Activated naive CD8-positive, alpha-beta T cell treated with anti-CD3 and anti-CD28 coated beads, Interleukin-2, amount 10 ng/mL, durations not matched to agents 7 days and 5 days (primary cell): ENCODE data around the gene PBX2. TPM values are rescaled to one million over a fixed set of nuclear protein-coding genes. Genes with fewer than 3 reads are reported as not detected.
"Not testable (repeated sequence)": the region's sequence is repeated elsewhere in the genome, so short reads cannot be mapped to it uniquely, and the experiment has no call there.

Experiments
- ATAC-seq: fragments of 150-1000 bp; cut with Tn5 transposase; one replicate; pipeline ENCODE4 v1.10.0; 2021; ENCODE audit warnings: low read depth, moderate library complexity
- POLR2A ChIA-PET: fragments of 350-600 bp; sonication (Branson Sonifier 250); formaldehyde crosslinking; loops from one replicate; lab custom pipeline; 2021; ENCODE audit warnings: antibody characterized with exemption; lab: Charles Lee
- DNase-seq: peaks from one replicate; pipeline ENCODE4 v3.0.0; 2021
- H3K27ac Mint-ChIP-seq: one replicate; pipeline ENCODE4 v1.8.0; 2022; ENCODE audit warnings: mild to moderate bottlenecking, mixed read lengths
- H3K27me3 Mint-ChIP-seq: one replicate; pipeline ENCODE4 v1.8.0; 2022; ENCODE audit warnings: mild to moderate bottlenecking, moderate library complexity, mixed read lengths
- H3K36me3 Mint-ChIP-seq: one replicate; pipeline ENCODE4 v1.8.0; 2021; ENCODE audit warnings: mild to moderate bottlenecking, mixed read lengths
- H3K4me1 Mint-ChIP-seq: one replicate; pipeline ENCODE4 v1.8.0; 2021; ENCODE audit warnings: mixed read lengths
- H3K4me3 Mint-ChIP-seq: one replicate; pipeline ENCODE4 v1.8.0; 2022; ENCODE audit warnings: mild to moderate bottlenecking, moderate library complexity, mixed read lengths
- H3K9me3 Mint-ChIP-seq: one replicate; pipeline ENCODE4 v1.8.0; 2021; ENCODE audit warnings: mixed read lengths
- microRNA-seq: library from miRNA; unstranded; fragments of <30 nt; microRNA quantifications from one replicate; pipeline ENCODE4 v1.2.0, GENCODE V29; 2022
- total RNA-seq, 2 experiments: library from RNA; stranded (reverse); gene quantifications; one replicate each; pipeline ENCODE4 v1.2.3, GENCODE V29; 2021

PBX2 gene
- total RNA-seq, 2 experiments from 2014 or later, result 107 to 112 TPM

DNA sequence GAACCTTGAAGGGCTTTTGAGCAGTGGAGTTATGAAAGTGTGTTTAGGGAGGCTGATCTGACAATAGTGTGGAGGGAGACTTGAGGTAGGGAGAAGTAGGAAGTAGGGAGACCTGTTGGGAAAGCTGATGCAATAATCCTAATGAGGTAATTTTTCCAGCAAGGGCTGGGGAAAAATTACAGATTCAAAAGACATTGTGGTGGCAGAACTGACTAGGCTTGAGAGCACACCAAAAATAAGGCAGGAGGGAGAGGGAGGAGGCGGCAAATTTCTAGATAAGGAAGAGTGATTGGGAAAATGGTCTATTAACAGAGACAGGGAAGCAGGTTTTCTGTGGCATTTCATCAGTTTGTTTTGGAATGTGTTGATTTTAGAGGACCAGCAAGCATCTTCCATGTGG is 43.7 kb downstream of the PBX2 start:
- ATAC-seq, result no peak
- no peaks in the 10 kb centered on the region for H3K9me3 Mint-ChIP-seq
- peaks cover 20% of the 10 kb centered on the region for H3K4me1 Mint-ChIP-seq
- no peak for DNase-seq
- H3K27me3 Mint-ChIP-seq, result peaks cover 41% of the 10 kb centered on the region
- H3K27ac Mint-ChIP-seq, result no peak overlapping the region
- H3K36me3 Mint-ChIP-seq, result no peaks in the 10 kb centered on the region
- POLR2A ChIA-PET, result no interaction called here
- H3K4me3 Mint-ChIP-seq, result no peak overlapping the region

DNA sequence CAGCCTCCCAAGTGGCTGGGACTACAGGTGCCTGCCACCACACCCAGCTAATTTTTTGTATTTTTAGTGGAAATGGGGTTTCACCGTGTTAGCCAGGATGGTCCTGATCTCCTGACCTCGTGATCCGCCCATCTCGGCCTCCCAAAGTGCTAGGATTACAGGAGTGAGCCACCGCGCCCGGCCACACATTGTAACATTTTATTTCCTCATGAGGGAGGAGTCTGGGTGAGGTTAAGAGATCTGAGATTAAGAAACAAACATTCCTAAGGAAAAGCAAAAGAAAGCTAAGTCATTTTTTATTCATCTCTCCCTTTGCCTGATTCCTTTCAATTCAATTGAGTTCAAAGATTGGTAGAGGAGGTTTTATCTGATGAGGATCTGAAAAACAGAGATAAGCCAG is 45.8 kb downstream of the PBX2 start:
- ATAC-seq, H3K27ac Mint-ChIP-seq, POLR2A ChIA-PET, H3K36me3 Mint-ChIP-seq, DNase-seq, H3K4me3 Mint-ChIP-seq, H3K9me3 Mint-ChIP-seq: not testable (repeated sequence)
- Mint-ChIP-seq H3K27me3 (peaks cover 35% of the 10 kb centered on the region), H3K4me1 (peaks cover 11% of the 10 kb centered on the region)

DNA sequence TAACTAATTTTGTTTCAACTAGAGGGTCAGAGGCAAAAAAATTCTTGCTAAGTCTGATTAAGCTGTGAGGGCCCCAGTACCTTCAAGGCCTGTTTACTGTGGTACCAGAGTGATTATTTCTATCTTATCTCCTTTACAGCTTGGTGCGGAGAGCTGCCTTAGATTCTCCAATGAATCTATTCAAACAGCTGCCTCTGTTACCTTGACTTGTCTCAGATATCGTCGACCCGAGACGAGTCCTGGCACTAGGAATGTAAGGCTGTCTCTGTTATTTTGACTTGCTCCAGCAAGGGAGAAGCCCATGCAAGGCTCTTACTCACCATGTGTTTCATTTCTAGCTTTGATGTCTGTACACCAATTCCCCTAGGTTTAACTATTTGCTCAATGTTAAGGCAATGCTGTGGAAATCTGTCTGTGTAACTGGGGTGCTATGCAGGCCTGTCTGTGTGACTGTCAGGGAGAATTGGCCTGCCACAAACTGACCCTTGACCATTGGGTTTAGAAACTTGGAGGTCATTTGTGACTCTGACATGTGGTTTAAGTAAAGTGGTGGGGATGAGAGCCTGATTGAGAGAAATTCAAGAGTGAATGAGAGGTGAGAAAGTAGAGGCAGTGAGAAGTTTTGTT is 49.5 kb downstream of the PBX2 start:
- Mint-ChIP-seq H3K27me3 (peaks cover 5% of the 10 kb centered on the region), H3K4me1 (no peaks in the 10 kb centered on the region), H3K9me3 (no peaks in the 10 kb centered on the region), H3K4me3 (no peak overlapping the region), H3K36me3 (no peaks in the 10 kb centered on the region), H3K27ac (no peak overlapping the region)
- ATAC-seq (no peak), DNase-seq (no peak)
- POLR2A ChIA-PET, result no interaction called here

DNA sequence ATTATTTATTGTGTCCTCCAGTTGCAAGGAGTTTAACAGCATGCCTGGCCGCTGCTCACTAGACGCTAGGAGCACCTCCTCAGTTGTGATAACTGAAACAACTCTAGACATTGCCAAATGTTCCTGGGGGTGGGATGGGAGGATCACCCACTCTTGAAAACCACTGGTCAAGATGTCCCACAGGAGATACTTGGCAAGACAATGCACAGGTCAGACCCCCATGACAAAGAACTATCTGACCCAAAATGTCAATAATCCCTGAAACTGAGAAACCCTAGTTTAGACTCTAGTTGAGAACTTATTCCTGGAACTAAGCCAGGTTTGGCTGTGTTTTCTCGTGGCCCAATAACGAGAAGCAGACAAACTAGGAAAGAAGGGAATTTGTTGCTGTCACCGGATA is 50.4 kb downstream of the PBX2 start:
- H3K36me3 Mint-ChIP-seq, result no peaks in the 10 kb centered on the region
- peaks cover 8% of the 10 kb centered on the region for H3K27me3 Mint-ChIP-seq
- H3K27ac Mint-ChIP-seq, result no peak overlapping the region
- POLR2A ChIA-PET, result no interaction called here
- no peaks in the 10 kb centered on the region for H3K9me3 Mint-ChIP-seq
- no peaks in the 10 kb centered on the region for H3K4me1 Mint-ChIP-seq
- ATAC-seq (no peak), DNase-seq (no peak)
- no peak overlapping the region for H3K4me3 Mint-ChIP-seq

DNA sequence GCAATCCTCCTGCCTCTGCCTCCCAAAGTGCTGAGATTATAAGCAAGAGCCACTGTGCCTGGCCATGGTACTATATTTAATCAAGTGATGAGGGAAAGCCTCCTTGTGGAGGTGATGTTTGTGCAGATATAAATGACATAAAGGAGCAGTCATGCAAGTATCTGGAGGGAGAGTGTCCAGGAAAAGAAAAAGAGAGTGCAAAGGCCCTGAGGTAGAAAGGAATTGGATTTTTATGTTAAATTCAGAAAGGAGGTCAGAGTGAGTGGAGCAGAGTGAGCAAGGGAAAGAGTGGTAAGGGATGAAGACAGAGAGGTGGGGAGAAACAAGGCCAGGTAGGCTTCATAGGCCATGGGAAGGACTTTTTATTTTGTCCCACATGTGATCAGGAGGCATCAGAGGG is 52.5 kb downstream of the PBX2 start:
- DNase-seq (no peak), ATAC-seq (no peak)
- Mint-ChIP-seq H3K4me3 (no peak overlapping the region), H3K36me3 (no peaks in the 10 kb centered on the region), H3K27me3 (peaks cover 10% of the 10 kb centered on the region), H3K4me1 (no peaks in the 10 kb centered on the region), H3K9me3 (no peaks in the 10 kb centered on the region), H3K27ac (no peak overlapping the region)
- POLR2A ChIA-PET, result no interaction called here

Small RNAs within 50 kb of the gene (microRNA-seq; reads per million reads assigned to microRNA genes)
- gene MIR6721, result 4.2 reads per million
- gene MIR6833, result not detected

Other genes with a start within 250 kb of the PBX2 start
- 1 to 10 TPM; 1.2 to 2.1 TPM for gene CFB, start 244.1 kb downstream of the PBX2 start, total RNA-seq
- 10 to 100 TPM; 61.3 to 62.5 TPM for gene NELFE, start 231.2 kb downstream of the PBX2 start, total RNA-seq
- 100 to 1,000 TPM; 102 to 112 TPM for gene SKIC2, start 231.0 kb downstream of the PBX2 start, total RNA-seq
- gene DXO, start 218.1 kb downstream of the PBX2 start, total RNA-seq, result 10 to 100 TPM; 22.4 to 28.6 TPM
- gene C4A, start 208.1 kb downstream of the PBX2 start, total RNA-seq, result 1 to 10 TPM; 3.4 to 6.7 TPM
- 1 to 10 TPM; 4.1 to 5.7 TPM for gene C4B, start 175.4 kb downstream of the PBX2 start, total RNA-seq
- gene CYP21A2, start 151.8 kb downstream of the PBX2 start, total RNA-seq, result under 1 TPM; 0.43 to 0.72 TPM
- 1 to 10 TPM; 8.6 to 9.2 TPM for gene TNXB, start 80.9 kb downstream of the PBX2 start, total RNA-seq
- 100 to 1,000 TPM; 136 to 147 TPM for gene ATF6B, start 62.0 kb downstream of the PBX2 start, total RNA-seq
- gene FKBPL, start 59.9 kb downstream of the PBX2 start, total RNA-seq, result 1 to 10 TPM; 5.5 to 6.3 TPM
- 1 to 10 TPM; 1.1 to 1.2 TPM for gene PRRT1, start 38.3 kb downstream of the PBX2 start, total RNA-seq
- gene PPT2, start 36.1 kb downstream of the PBX2 start, total RNA-seq, result 10 to 100 TPM; 19.2 to 23.7 TPM
- gene EGFL8, start 25.6 kb downstream of the PBX2 start, total RNA-seq, result 10 to 100 TPM; 19.6 to 22.6 TPM
- gene AGPAT1, start 14.1 kb downstream of the PBX2 start, total RNA-seq, result 10 to 100 TPM; 38.1 to 40.8 TPM
- gene RNF5, start 11.8 kb downstream of the PBX2 start, total RNA-seq, result 10 to 100 TPM; 44.5 to 49.5 TPM
- gene AGER, start 5.9 kb downstream of the PBX2 start, total RNA-seq, result 10 to 100 TPM; 47.4 to 52.3 TPM
- 100 to 1,000 TPM; 251 to 260 TPM for gene GPSM3, start 2.4 kb upstream of the PBX2 start, total RNA-seq
- gene NOTCH4, start 33.9 kb upstream of the PBX2 start, total RNA-seq, result under 1 TPM; 0.67 to 0.79 TPM
- not detected for gene TSBP1, start 181.7 kb upstream of the PBX2 start, total RNA-seq
- gene BTNL2, start 217.0 kb upstream of the PBX2 start, total RNA-seq, result not detected
- 10 to 100 TPM; 25.8 to 26.1 TPM for gene HLA-DRA, start 249.7 kb upstream of the PBX2 start, total RNA-seq